GM10248 (cell line): ENCODE measurements around the gene NRP2.

Experiments used
- CTCF ChIA-PET: fragments of 300-600 bp; sonication (Branson Sonifier 250); formaldehyde crosslinking; extraction: SDS; loops from one replicate; lab custom pipeline; 2021; ENCODE audit warnings: antibody characterized with exemption; lab: Yijun Ruan, JAX
- POLR2A ChIA-PET: fragments of 350-650 bp; sonication (Branson Sonifier 250); formaldehyde crosslinking; extraction: SDS; loops from one replicate; lab custom pipeline; 2020; ENCODE audit warnings: antibody characterized with exemption; lab: Yijun Ruan, JAX
- DNase-seq: peaks from one replicate; pipeline ENCODE4 v3.0.0; 2012; ENCODE audit errors: extremely low spot score
- TF ChIP-seq, protein P1 (sequence below): IDR thresholded peaks from 2 replicates; pipeline ENCODE4 v1.5.1; 2012; ENCODE audit warnings: mild to moderate bottlenecking, low read depth; ENCODE audit errors: extremely low read depth, missing control alignments, control extremely low read depth

Gene NRP2

DNA sequence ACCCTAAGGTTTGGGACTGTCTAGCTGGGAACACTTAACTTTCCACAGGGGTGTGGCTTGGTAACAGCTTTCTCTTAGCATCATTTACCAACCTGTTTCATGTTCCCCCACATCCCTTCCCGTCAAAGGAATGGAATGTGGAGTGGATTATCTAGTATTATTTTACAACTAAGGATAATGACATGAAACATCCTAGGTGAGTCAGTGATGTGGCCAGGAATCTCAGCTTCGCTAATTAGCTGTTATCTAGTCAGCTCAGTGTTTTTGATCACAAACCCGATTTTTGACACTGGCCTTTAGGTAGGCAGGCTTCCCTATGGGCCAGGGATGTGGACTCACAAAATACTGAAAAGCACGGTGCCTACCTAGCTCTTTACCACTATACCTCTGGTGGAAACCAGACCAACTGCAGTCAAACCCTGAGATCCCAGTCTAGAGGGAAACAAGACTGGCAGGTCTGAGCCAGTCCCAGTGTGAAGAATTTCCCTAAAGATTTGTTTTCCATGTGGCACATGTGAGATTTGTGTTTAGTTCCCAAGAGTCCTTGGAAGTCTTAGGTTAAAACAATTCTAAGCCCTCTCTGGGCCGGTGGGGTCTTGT lies 2.8 kb upstream of the NRP2 start:
- ChIA-PET CTCF (interaction anchor here (0.7 to 4.3 kb wide), 23 partner anchors 9 to 1419 kb away, joined by 3 to 20 read pairs (median 4); no protein-coding TSS in a partner anchor), POLR2A (no interaction called here)
- no peak for DNase-seq
- TF ChIP-seq, protein P1, sequence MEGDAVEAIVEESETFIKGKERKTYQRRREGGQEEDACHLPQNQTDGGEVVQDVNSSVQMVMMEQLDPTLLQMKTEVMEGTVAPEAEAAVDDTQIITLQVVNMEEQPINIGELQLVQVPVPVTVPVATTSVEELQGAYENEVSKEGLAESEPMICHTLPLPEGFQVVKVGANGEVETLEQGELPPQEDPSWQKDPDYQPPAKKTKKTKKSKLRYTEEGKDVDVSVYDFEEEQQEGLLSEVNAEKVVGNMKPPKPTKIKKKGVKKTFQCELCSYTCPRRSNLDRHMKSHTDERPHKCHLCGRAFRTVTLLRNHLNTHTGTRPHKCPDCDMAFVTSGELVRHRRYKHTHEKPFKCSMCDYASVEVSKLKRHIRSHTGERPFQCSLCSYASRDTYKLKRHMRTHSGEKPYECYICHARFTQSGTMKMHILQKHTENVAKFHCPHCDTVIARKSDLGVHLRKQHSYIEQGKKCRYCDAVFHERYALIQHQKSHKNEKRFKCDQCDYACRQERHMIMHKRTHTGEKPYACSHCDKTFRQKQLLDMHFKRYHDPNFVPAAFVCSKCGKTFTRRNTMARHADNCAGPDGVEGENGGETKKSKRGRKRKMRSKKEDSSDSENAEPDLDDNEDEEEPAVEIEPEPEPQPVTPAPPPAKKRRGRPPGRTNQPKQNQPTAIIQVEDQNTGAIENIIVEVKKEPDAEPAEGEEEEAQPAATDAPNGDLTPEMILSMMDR, result no peak

DNA sequence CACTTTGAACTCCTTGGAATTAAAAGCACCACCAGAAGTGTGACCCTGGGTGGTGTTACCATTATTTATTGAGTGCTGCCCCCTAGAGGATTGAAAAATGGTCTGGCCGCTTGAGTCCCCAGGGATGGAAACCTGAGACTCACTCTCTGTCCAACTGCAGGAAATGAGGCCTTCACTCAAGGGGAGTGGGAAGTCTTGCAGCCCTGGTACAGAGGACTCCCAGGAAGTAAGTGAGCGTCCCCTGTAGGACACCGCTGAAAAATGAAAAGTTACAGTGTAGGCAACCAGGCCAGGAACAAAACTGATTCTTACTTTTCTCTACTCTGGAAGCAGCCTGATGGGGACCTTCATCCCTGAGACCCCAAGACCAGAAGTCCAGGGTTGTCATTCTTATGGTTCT lies 2.2 kb upstream of the NRP2 start:
- POLR2A ChIA-PET, result no interaction called here
- CTCF ChIA-PET, result interaction anchor here (0.7 to 4.3 kb wide), 14 partner anchors 9 to 1356 kb away, joined by 3 to 20 read pairs (median 6); no protein-coding TSS in a partner anchor
- peak; percentile 56 for DNase-seq

DNA sequence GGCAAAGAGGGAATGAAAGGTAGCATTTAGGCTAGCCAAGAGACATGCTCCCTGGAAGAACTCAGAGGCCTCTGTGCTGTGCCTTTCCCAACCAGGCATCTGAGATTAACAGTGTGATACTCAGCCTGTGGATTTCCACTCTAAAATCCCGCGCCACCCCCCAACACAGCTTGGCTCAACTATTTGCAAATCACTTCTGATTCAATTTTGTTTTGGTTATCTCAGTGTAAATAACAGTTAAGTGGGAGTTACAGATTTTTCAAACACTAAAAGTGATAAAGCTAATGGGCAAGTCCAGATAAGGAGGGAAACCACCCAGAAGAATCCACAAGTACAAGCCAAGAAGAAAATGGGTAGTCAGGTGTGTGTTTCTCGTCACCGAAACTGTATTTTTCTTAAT lies 1.4 kb upstream of the NRP2 start:
- ChIA-PET POLR2A (no interaction called here), CTCF (interaction anchor here (1.0 to 4.3 kb wide), 6 partner anchors 11 to 29 kb away, joined by 3 to 20 read pairs (median 5); no protein-coding TSS in a partner anchor)
- DNase-seq, result no peak
- TF ChIP-seq, protein P1, result no peak

More for the DNA sequence above, 2.2 kb upstream of the NRP2 start:
- TF ChIP-seq, protein P1, result peak; percentile 69

DNA sequence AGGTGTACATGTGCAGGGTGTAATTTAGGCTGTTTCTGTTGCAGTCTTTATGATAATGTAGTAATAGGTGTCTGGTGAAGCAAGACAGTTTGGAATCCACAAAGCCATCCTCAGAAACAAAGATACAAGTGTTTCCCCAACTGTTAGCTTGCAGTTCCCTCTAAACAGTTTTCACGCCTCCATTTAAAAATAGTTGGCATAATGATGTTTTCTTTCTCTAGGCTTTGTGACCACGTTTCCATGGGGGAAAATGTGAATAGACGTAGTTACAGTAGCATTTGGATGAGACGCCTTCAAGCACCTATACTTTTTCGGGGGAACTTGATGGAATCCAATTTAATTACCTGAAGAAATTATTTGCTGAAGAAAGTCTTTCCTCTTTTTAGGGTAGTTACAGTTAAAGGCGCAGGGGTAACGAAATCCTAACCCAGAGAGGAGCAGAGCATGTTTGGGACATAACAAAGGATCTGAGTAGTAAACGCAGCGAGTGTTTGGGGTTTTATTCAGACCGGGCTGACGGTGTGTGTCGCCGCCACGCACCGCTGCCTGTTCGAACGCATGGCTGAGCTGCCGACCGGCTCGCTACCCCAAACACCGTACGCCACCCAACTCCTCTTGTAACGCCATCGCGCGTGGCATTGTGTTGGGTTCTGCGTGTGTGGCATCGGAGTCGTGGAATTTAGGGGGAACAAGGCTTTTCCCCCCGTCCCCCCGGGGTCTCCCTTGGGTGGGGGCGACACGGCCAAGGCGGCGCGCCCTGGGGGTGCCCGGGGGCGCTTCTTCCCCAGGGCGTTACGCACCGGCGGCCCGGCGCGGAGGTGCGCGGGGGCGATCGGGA lies 681 bp upstream of the NRP2 start:
- POLR2A ChIA-PET, result no interaction called here
- TF ChIP-seq, protein P1, result no peak
- CTCF ChIA-PET, result interaction anchor here (1.0 to 4.3 kb wide), 5 partner anchors 10 to 29 kb away, joined by 3 to 20 read pairs (median 5); no protein-coding TSS in a partner anchor
- no peak for DNase-seq

DNA sequence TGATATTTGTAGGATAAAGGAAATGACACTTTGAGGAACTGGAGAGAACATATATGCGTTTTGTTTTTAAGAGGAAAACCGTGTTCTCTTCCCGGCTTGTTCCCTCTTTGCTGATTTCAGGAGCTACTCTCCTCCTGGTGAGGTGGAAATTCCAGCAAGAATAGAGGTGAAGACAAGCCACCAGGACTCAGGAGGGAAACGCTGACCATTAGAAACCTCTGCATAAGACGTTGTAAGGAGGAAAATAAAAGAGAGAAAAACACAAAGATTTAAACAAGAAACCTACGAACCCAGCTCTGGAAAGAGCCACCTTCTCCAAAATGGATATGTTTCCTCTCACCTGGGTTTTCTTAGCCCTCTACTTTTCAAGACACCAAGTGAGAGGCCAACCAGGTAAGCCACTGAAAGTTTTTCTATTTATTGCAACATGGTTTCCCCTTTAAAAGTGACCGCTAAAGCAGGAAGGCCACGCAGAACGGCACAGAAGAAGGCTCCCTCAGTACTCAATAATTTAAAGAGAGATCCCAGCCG lies 735 bp downstream of the NRP2 start:
- CTCF ChIA-PET, result interaction anchor here (0.8 to 4.3 kb wide), 3 partner anchors 7 to 1359 kb away, joined by 3 to 20 read pairs (median 8); no protein-coding TSS in a partner anchor
- POLR2A ChIA-PET, result no interaction called here
- TF ChIP-seq, protein P1, result no peak
- no peak for DNase-seq
